ENCODE data around the gene ZC3H7A. TPM values are rescaled to one million over a fixed set of nuclear protein-coding genes. Genes with fewer than 3 reads are reported as not detected.
A peak's percentile ranks its signal among the peaks of the same experiment; 100 is the strongest.

ZC3H7A gene
- total and polyA plus RNA-seq, 2 of the 13 experiments (the other 11 are each of a cell fraction or from before 2014, with no cell fraction given) = 29.2 to 36.8 TPM

- TF ChIP-seq ZNF333 (CRISPR knock-in tag; IDR thresholded peaks at IDR 0.05; ENCODE audit: borderline replicate concordance) (no peak), NBN (conservative IDR thresholded peaks at IDR 0.05) (no peak), TBP (CRISPR knock-in tag; IDR thresholded peaks at IDR 0.05) (no peak), SALL1 (CRISPR knock-in tag; IDR thresholded peaks at IDR 0.05) (peak; percentile 4; the same call in 1 of the 2 replicates), ZBTB38 (CRISPR knock-in tag; IDR thresholded peaks at IDR 0.05) (peak; percentile 66; the same call in 1 of the 2 replicates), ZNF468 (CRISPR knock-in tag; IDR thresholded peaks at IDR 0.05) (no peak), NR2F1 (CRISPR knock-in tag; IDR thresholded peaks at IDR 0.05) (0 out of 4 replicates have a peak, but pooled peaks of 1 of the 2 experiments have one; percentile 17), NR1H2 (CRISPR knock-in tag; IDR thresholded peaks at IDR 0.05; ENCODE audit: borderline replicate concordance, low read depth) (no peak), ZNF441 (CRISPR knock-in tag; IDR thresholded peaks at IDR 0.05; ENCODE audit: borderline replicate concordance) (0 out of 2 replicates have a peak, but pooled peaks have one; percentile 19), WIZ (CRISPR knock-in tag; IDR thresholded peaks at IDR 0.05) (no peak), POLR2AphosphoS2 (IDR thresholded peaks at IDR 0.05; ENCODE audit: low read depth, low read length) (no peak), TEAD3 (CRISPR knock-in tag; optimal IDR thresholded peaks at IDR 0.05; ENCODE audit: borderline replicate concordance) (peak; percentile 79), ZNF605 (CRISPR knock-in tag; IDR thresholded peaks at IDR 0.05) (0 out of 2 replicates have a peak, but pooled peaks have one; percentile 16), NFIC (IDR thresholded peaks at IDR 0.05; ENCODE audit: low read length) (peak; percentile 10; the same call in 1 of the 2 replicates), PHF21A (CRISPR knock-in tag; IDR thresholded peaks at IDR 0.05) (peak; percentile 35), FOSL2 (CRISPR knock-in tag; IDR thresholded peaks at IDR 0.05) (peak; percentile 72), SP2 (CRISPR knock-in tag; IDR thresholded peaks at IDR 0.05) (no peak), ZNF350 (CRISPR knock-in tag; IDR thresholded peaks at IDR 0.05; ENCODE audit: borderline replicate concordance, low read depth) (0 out of 2 replicates have a peak, but pooled peaks have one; percentile 7), ARNT2 (CRISPR knock-in tag; IDR thresholded peaks at IDR 0.05; ENCODE audit: low read depth) (no peak), HOXA3 (CRISPR knock-in tag; IDR thresholded peaks at IDR 0.05) (0 out of 2 replicates have a peak, but pooled peaks have one; percentile 17)
- TF ChIP-seq, protein P1, sequence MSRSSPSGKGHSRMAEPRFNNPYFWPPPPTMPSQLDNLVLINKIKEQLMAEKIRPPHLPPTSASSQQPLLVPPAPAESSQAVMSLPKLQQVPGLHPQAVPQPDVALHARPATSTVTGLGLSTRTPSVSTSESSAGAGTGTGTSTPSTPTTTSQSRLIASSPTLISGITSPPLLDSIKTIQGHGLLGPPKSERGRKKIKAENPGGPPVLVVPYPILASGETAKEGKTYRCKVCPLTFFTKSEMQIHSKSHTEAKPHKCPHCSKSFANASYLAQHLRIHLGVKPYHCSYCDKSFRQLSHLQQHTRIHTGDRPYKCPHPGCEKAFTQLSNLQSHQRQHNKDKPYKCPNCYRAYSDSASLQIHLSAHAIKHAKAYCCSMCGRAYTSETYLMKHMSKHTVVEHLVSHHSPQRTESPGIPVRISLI (CRISPR knock-in tag; IDR thresholded peaks at IDR 0.05; ENCODE audit: borderline replicate concordance) = peak; percentile 70; the same call in 1 of the 2 replicates
- TF ChIP-seq, protein P2, sequence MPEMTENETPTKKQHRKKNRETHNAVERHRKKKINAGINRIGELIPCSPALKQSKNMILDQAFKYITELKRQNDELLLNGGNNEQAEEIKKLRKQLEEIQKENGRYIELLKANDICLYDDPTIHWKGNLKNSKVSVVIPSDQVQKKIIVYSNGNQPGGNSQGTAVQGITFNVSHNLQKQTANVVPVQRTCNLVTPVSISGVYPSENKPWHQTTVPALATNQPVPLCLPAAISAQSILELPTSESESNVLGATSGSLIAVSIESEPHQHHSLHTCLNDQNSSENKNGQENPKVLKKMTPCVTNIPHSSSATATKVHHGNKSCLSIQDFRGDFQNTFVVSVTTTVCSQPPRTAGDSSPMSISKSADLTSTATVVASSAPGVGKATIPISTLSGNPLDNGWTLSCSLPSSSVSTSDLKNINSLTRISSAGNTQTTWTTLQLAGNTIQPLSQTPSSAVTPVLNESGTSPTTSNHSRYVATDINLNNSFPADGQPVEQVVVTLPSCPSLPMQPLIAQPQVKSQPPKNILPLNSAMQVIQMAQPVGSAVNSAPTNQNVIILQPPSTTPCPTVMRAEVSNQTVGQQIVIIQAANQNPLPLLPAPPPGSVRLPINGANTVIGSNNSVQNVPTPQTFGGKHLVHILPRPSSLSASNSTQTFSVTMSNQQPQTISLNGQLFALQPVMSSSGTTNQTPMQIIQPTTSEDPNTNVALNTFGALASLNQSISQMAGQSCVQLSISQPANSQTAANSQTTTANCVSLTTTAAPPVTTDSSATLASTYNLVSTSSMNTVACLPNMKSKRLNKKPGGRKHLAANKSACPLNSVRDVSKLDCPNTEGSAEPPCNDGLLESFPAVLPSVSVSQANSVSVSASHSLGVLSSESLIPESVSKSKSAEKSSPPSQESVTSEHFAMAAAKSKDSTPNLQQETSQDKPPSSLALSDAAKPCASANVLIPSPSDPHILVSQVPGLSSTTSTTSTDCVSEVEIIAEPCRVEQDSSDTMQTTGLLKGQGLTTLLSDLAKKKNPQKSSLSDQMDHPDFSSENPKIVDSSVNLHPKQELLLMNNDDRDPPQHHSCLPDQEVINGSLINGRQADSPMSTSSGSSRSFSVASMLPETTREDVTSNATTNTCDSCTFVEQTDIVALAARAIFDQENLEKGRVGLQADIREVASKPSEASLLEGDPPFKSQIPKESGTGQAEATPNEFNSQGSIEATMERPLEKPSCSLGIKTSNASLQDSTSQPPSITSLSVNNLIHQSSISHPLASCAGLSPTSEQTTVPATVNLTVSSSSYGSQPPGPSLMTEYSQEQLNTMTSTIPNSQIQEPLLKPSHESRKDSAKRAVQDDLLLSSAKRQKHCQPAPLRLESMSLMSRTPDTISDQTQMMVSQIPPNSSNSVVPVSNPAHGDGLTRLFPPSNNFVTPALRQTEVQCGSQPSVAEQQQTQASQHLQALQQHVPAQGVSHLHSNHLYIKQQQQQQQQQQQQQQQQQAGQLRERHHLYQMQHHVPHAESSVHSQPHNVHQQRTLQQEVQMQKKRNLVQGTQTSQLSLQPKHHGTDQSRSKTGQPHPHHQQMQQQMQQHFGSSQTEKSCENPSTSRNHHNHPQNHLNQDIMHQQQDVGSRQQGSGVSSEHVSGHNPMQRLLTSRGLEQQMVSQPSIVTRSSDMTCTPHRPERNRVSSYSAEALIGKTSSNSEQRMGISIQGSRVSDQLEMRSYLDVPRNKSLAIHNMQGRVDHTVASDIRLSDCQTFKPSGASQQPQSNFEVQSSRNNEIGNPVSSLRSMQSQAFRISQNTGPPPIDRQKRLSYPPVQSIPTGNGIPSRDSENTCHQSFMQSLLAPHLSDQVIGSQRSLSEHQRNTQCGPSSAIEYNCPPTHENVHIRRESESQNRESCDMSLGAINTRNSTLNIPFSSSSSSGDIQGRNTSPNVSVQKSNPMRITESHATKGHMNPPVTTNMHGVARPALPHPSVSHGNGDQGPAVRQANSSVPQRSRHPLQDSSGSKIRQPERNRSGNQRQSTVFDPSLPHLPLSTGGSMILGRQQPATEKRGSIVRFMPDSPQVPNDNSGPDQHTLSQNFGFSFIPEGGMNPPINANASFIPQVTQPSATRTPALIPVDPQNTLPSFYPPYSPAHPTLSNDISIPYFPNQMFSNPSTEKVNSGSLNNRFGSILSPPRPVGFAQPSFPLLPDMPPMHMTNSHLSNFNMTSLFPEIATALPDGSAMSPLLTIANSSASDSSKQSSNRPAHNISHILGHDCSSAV (CRISPR knock-in tag; IDR thresholded peaks at IDR 0.05; ENCODE audit: borderline replicate concordance) = no peak
Observed at GRCh38 chr16:11755022-11755760, 41.9 kb downstream of the ZC3H7A start (continued).

Data from HepG2 (cell line).